Measurements from ENCODE around the gene NLRP5. TPM values are rescaled to one million over a fixed set of nuclear protein-coding genes. Genes with fewer than 3 reads are reported as not detected.

Gene NLRP5
- total RNA-seq, 1 experiment from 2014 or later = not detected

- Histone ChIP-seq H3F3A (ENCODE audit: insufficient read depth, low read depth) (peaks cover 2% of the 10 kb centered on the region), H3K9me2 (ENCODE audit: insufficient read depth) (no peaks in the 10 kb centered on the region), H3K27me3 (ENCODE audit: insufficient read depth, low read depth) (no peaks in the 10 kb centered on the region), H4K20me1 (ENCODE audit: insufficient read depth) (peaks cover 60% of the 10 kb centered on the region), H3K4me1 (replicated peaks; ENCODE audit: insufficient read depth) (no peaks in the 10 kb centered on the region), H3K27ac (no peak overlapping the region), H3K9me3 (ENCODE audit: insufficient read depth, low read depth) (no peaks in the 10 kb centered on the region), H3K4me2 (no peak overlapping the region), H3K4me3 (no peak overlapping the region), H3K79me2 (ENCODE audit: low read depth) (peaks cover 48% of the 10 kb centered on the region), H3K36me3 (ENCODE audit: low read depth) (no peaks in the 10 kb centered on the region; the same call in 1 of the 2 replicates), H2AFZ (no peak overlapping the region)
- CTCF ChIA-PET = no interaction called here
- intact Hi-C loops (cut with micrococcal nuclease; ENCODE audit: unreplicated experiment) = no loop called here
- no peak for DNase-seq
- no TSS peak for BruUV-seq (replicated peaks)
- no peak for TF ChIP-seq CTCF (conservative IDR thresholded peaks at IDR 0.05)
- TF ChIP-seq EZH2 (IDR thresholded peaks at IDR 0.05; ENCODE audit: low read depth) = no peak
- POLR2A ChIA-PET (ENCODE audit: unreplicated experiment) = interaction anchor here (0.7 kb wide), 1 partner anchor 496 kb away, joined by 3 read pairs; no protein-coding TSS in a partner anchor
Observed at GRCh38 chr19:56098731-56099568, 112.4 kb downstream of the NLRP5 start.

GRCh38 chr19:56099638-56100539 lies 113.3 kb downstream of the NLRP5 start:
- Histone ChIP-seq H3K27me3 (ENCODE audit: insufficient read depth, low read depth) (no peaks in the 10 kb centered on the region), H3K4me2 (no peak overlapping the region), H3K27ac (no peak overlapping the region), H3K9me2 (ENCODE audit: insufficient read depth) (no peaks in the 10 kb centered on the region), H4K20me1 (ENCODE audit: insufficient read depth) (peaks cover 65% of the 10 kb centered on the region), H3K36me3 (ENCODE audit: low read depth) (no peaks in the 10 kb centered on the region; the same call in 1 of the 2 replicates), H3K79me2 (ENCODE audit: low read depth) (peaks cover 45% of the 10 kb centered on the region), H3K9me3 (ENCODE audit: insufficient read depth, low read depth) (no peaks in the 10 kb centered on the region), H3F3A (ENCODE audit: insufficient read depth, low read depth) (no peaks in the 10 kb centered on the region; the same call in 1 of the 2 replicates), H2AFZ (no peak overlapping the region), H3K4me1 (replicated peaks; ENCODE audit: insufficient read depth) (no peaks in the 10 kb centered on the region), H3K4me3 (no peak overlapping the region)
- intact Hi-C loops (cut with micrococcal nuclease; ENCODE audit: unreplicated experiment) = no loop called here
- ChIA-PET CTCF (no interaction called here), POLR2A (ENCODE audit: unreplicated experiment) (interaction anchor here (0.7 kb wide), 1 partner anchor 495 kb away, joined by 3 read pairs; no protein-coding TSS in a partner anchor)
- DNase-seq = no peak
- no TSS peak for BruUV-seq (replicated peaks)
- no peak for TF ChIP-seq EZH2 (IDR thresholded peaks at IDR 0.05; ENCODE audit: low read depth)
- no peak for TF ChIP-seq CTCF (conservative IDR thresholded peaks at IDR 0.05)

GRCh38 chr19:56101095-56101494 lies 114.5 kb downstream of the NLRP5 start:
- H3K79me2 ChIP-seq (ENCODE audit: low read depth) = peaks cover 47% of the 10 kb centered on the region
- intact Hi-C loops (cut with micrococcal nuclease; ENCODE audit: unreplicated experiment) = no loop called here
- POLR2A ChIA-PET (ENCODE audit: unreplicated experiment) = no interaction called here

More at GRCh38 chr19:56101095-56101494, 114.5 kb downstream of the NLRP5 start:
- H3K4me2 ChIP-seq = no peak overlapping the region
- DNase-seq = no peak
- no peak overlapping the region for H2AFZ ChIP-seq
- no peaks in the 10 kb centered on the region for H3K4me1 ChIP-seq (replicated peaks; ENCODE audit: insufficient read depth)
- no TSS peak for BruUV-seq (replicated peaks)
- no peaks in the 10 kb centered on the region for H3K27me3 ChIP-seq (ENCODE audit: insufficient read depth, low read depth)
- H3K4me3 ChIP-seq = no peak overlapping the region
- 0 out of 2 replicates have a peak, but pooled peaks cover 3% of the 10 kb centered on the region for H3F3A ChIP-seq (ENCODE audit: insufficient read depth, low read depth)
- H3K9me2 ChIP-seq (ENCODE audit: insufficient read depth) = no peaks in the 10 kb centered on the region
- TF ChIP-seq CTCF (conservative IDR thresholded peaks at IDR 0.05) (no peak), EZH2 (IDR thresholded peaks at IDR 0.05; ENCODE audit: low read depth) (no peak)
- H3K36me3 ChIP-seq (ENCODE audit: low read depth) = no peaks in the 10 kb centered on the region; the same call in 1 of the 2 replicates
- H3K9me3 ChIP-seq (ENCODE audit: insufficient read depth, low read depth) = no peaks in the 10 kb centered on the region
- H3K27ac ChIP-seq = no peak overlapping the region
- peaks cover 68% of the 10 kb centered on the region for H4K20me1 ChIP-seq (ENCODE audit: insufficient read depth)
- CTCF ChIA-PET = no interaction called here
